Tibial nerve (tissue), 3 donors: ENCODE measurements around the gene UVSSA.

Experiments
- POLR2A ChIP-seq, 2 donors: fragments of 450-650 bp; IDR thresholded peaks; one replicate each; pipeline ENCODE4 v1.6.1; 2017; ENCODE audit warnings: antibody characterized with exemption in 2 of 2, mild to moderate bottlenecking in 2 of 2, moderate library complexity in 2 of 2
- TF ChIP-seq, protein P1 (sequence below), 5 experiments: fragments of 200-600 bp in 3 of 5; fragments of 450-650 bp in 2 of 5; sonication (generic) in 3 of 5; IDR thresholded peaks; one replicate each; pipeline ENCODE4 v1.5.1; 2016 to 2019; ENCODE audit warnings: antibody characterized with exemption in 5 of 5, mild to moderate bottlenecking in 3 of 5, moderate library complexity in 2 of 5

DNA sequence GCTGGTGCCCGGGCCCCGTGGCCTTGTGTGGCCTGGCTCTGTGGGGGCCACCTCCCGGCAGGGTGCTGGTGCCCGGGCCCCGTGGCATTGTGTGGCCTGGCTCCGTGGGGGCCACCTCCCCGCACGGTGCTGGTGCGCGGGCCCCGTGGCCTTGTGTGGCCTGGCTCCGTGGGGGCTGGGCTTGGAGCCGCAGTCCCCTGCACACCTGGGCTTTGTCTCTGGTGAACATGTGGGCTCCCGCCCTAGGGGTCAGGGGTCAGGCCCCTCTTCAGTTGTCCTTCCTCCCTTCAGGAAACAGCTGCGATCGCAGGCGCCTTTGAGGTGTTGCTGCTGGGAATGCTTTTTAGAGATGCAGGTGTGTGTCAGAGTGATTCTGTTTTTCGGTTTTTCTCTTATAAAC is 17.2 kb downstream of the UVSSA start:
- TF ChIP-seq, protein P1, sequence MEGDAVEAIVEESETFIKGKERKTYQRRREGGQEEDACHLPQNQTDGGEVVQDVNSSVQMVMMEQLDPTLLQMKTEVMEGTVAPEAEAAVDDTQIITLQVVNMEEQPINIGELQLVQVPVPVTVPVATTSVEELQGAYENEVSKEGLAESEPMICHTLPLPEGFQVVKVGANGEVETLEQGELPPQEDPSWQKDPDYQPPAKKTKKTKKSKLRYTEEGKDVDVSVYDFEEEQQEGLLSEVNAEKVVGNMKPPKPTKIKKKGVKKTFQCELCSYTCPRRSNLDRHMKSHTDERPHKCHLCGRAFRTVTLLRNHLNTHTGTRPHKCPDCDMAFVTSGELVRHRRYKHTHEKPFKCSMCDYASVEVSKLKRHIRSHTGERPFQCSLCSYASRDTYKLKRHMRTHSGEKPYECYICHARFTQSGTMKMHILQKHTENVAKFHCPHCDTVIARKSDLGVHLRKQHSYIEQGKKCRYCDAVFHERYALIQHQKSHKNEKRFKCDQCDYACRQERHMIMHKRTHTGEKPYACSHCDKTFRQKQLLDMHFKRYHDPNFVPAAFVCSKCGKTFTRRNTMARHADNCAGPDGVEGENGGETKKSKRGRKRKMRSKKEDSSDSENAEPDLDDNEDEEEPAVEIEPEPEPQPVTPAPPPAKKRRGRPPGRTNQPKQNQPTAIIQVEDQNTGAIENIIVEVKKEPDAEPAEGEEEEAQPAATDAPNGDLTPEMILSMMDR (IDR thresholded peaks at IDR 0.05) = no peak
- TF ChIP-seq POLR2A (IDR thresholded peaks at IDR 0.05) = no peak
